DMS79 (cell line): ENCODE data around the gene SMIM23.

Source experiments
- DNase-seq: peaks from one replicate; lab custom pipeline; 2025; lab: John Stamatoyannopoulos, UW

The SMIM23 gene

GRCh38 chr5:171785517-171785916 lies at the start of gene SMIM23:
SMIM23 (plus strand) TSS chr5:171785817; CDS start chr5:171785872, 55 bp downstream.
- no peak for DNase-seq

- no peak for DNase-seq
These were observed 48.4 kb upstream of the SMIM23 start for GRCh38 chr5:171736976-171737891.

GRCh38 chr5:171738501-171738900 lies 47.1 kb upstream of the SMIM23 start:
- DNase-seq, result no peak

- DNase-seq, result no peak
These were observed 46.3 kb upstream of the SMIM23 start for GRCh38 chr5:171739271-171739670.

GRCh38 chr5:171743436-171744076 lies 42.1 kb upstream of the SMIM23 start:
- DNase-seq, result no peak

GRCh38 chr5:171744264-171744663 lies 41.4 kb upstream of the SMIM23 start:
- DNase-seq, result no peak

GRCh38 chr5:171744882-171745281 lies 40.7 kb upstream of the SMIM23 start:
- no peak for DNase-seq

- DNase-seq, result no peak
These were observed 40.0 kb upstream of the SMIM23 start for GRCh38 chr5:171745602-171746001.

GRCh38 chr5:171747061-171747859 lies 38.4 kb upstream of the SMIM23 start:
- no peak for DNase-seq

GRCh38 chr5:171748720-171749119 lies 36.9 kb upstream of the SMIM23 start:
- DNase-seq, result no peak

GRCh38 chr5:171749365-171749764 lies 36.3 kb upstream of the SMIM23 start:
- no peak for DNase-seq

- DNase-seq, result no peak
These were observed 35.3 kb upstream of the SMIM23 start for GRCh38 chr5:171750311-171750788.

- DNase-seq, result no peak
These were observed 30.2 kb upstream of the SMIM23 start for GRCh38 chr5:171755354-171755821.

GRCh38 chr5:171757853-171758535 lies 27.6 kb upstream of the SMIM23 start:
- DNase-seq, result no peak

- no peak for DNase-seq
These were observed 25.8 kb upstream of the SMIM23 start for GRCh38 chr5:171759777-171760176.

- no peak for DNase-seq
These were observed 23.5 kb upstream of the SMIM23 start for GRCh38 chr5:171762021-171762608.

GRCh38 chr5:171762903-171763302 lies 22.7 kb upstream of the SMIM23 start:
- DNase-seq, result no peak

GRCh38 chr5:171764265-171764664 lies 21.4 kb upstream of the SMIM23 start:
- DNase-seq, result no peak

- DNase-seq, result no peak
These were observed 18.7 kb upstream of the SMIM23 start for GRCh38 chr5:171766875-171767274.

GRCh38 chr5:171770153-171770552 lies 15.5 kb upstream of the SMIM23 start:
- DNase-seq, result no peak

- no peak for DNase-seq
These were observed 13.8 kb upstream of the SMIM23 start for GRCh38 chr5:171771856-171772255.
